OCI-M2 (cell line): ENCODE data around the gene VAPB.

Source experiments
- DNase-seq: peaks from one replicate; lab custom pipeline; 2025; ENCODE audit not compliant: unreplicated experiment; lab: John Stamatoyannopoulos, UW

Gene VAPB

GRCh38 chr20:58458342-58459057 lies 69.5 kb downstream of the VAPB start:
- DNase-seq = no peak

DNA sequence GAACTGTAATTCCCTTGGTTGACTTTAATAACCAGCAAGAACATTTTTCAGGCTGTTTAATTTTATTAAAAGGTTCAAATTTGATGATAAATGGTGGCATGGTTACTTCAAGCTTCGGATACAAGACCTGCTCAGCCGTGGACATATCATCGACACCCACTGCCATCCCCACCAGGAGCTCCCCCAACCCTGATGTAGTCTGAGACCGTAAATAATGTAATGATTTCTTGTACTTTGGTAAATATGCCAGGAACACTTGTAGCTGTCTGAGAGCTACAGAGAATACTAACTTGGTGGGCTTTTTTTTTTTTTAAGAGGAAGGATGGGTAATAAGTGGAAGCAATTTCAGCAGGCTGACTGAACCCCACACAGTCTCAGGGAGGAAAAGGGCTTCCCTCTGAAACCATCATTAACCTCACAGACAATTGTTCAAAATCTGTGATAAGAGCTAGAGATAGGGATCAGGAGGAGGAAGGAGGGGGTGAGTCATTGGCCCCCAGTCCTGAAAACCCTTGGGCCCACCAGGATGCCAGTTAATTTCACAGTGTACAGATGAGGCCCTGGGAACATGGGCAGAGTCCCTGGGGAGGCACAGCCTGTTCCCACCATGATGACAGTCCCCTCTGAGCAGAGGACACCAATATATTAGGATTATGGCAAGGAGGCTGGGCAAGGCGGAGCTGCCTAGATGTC lies 70.2 kb downstream of the VAPB start:
- DNase-seq = no peak

DNA sequence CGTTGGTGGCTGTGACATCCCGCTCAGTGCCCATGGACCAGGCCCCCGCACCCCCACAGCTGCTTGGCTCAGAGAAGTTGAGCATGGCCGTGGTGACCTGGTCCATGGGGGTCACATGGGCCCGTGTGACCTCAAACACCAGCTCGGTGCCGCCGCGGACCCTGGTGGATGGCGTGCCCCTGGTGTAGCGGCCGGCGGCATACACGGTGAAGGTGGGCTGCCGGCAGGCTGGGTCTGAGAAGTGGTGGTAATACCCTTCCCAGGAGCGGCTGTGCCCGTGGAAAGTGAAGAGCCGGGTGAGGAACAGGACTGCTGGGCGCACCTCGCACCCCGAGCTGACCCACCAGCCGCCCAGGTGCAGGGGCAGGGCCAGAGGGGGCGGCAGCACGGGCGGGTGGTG lies 72.1 kb downstream of the VAPB start:
- no peak for DNase-seq

GRCh38 chr20:58461899-58462298 lies 72.9 kb downstream of the VAPB start:
- no peak for DNase-seq

DNA sequence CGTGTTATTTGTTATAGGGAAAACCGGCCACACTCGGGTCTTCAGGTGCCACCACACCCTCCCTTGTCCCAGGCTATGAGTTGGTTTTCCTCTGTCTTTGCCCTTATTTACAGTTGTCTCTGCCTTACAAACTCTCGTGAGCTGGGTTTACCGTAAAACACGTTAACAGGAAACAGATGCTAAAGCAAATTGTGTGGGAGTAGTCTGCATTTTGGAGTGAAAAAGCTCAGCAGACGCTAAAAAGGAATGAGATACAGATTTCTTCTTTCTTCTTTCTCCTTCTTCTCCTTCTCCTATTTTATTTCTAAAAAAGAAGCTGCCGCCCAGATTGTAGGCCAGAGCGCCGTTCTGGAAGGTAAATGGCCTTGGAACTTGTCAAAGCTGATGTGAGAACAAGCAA lies 74.2 kb downstream of the VAPB start:
- no peak for DNase-seq

DNA sequence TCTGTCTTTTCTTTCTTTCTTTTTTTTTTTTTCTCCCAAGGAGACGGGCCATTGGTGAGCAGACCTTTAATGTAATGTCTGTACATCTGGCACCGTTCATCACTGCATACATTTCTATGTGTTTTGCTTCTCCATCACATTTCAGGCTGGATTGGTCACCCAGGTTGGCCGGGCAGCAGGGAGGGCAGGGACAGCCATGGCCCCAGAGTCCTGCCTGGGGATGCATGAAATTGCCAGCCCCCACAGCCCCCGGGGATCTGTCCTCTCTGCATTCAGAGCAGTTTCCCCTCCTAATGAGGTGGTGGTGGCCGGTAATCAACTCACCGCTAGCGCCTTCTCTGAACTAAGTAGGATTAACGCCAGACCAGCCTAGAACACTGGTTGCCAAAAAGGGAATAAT lies 75.8 kb downstream of the VAPB start:
- DNase-seq = no peak

- DNase-seq = no peak
Measured at GRCh38 chr20:58466095-58466708, 77.2 kb downstream of the VAPB start.

- no peak for DNase-seq
Measured at GRCh38 chr20:58466729-58467571, 77.9 kb downstream of the VAPB start.

DNA sequence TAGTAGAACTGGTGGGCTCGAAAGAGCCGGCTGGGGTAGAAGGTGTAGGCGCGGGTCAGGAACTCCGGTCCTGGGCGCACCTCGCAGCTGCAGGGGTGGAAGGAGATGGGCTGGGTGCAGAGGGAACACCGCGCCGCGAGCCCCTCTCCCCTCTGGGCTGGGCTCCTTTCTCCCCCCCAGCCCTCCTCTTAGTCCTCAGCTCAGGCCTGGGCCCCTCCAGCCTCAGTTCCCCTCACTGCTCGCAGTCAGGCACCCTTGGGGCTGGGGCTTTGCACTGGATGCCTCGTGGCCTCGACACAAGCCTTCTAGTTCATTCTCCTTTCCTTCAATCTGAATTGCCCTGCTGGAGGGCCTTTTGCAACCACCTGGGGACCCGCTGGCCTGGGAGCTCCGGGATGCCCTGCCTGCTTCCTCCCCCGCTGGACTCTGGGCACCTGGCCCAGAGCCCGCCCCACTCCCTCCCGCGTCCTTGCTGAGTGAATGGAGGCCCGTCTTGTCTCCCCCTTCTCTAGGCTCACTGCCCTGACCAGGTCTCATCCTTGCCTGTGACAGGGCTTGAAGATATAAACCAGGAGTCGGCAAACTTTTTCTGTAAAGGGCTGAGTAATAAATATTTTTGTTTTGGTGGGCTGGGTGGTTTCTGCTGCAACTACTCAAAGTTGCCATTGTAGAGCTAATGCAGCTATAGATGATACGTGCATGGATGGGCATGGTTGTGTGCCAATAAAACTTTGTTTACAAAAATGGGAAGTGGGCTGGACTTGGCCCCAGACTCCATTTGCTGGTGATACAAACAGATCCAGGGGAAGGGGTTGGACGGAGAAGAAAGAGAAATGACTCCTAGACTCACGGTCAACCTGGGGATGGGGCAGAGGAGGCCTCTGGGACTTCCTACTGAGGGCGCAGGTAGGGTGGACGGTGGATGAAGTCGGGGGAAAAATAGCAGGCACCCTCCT lies 78.8 kb downstream of the VAPB start:
- DNase-seq = no peak

GRCh38 chr20:58469616-58470015 lies 80.6 kb downstream of the VAPB start:
- no peak for DNase-seq

GRCh38 chr20:58470336-58471192 lies 81.5 kb downstream of the VAPB start:
- no peak for DNase-seq

DNA sequence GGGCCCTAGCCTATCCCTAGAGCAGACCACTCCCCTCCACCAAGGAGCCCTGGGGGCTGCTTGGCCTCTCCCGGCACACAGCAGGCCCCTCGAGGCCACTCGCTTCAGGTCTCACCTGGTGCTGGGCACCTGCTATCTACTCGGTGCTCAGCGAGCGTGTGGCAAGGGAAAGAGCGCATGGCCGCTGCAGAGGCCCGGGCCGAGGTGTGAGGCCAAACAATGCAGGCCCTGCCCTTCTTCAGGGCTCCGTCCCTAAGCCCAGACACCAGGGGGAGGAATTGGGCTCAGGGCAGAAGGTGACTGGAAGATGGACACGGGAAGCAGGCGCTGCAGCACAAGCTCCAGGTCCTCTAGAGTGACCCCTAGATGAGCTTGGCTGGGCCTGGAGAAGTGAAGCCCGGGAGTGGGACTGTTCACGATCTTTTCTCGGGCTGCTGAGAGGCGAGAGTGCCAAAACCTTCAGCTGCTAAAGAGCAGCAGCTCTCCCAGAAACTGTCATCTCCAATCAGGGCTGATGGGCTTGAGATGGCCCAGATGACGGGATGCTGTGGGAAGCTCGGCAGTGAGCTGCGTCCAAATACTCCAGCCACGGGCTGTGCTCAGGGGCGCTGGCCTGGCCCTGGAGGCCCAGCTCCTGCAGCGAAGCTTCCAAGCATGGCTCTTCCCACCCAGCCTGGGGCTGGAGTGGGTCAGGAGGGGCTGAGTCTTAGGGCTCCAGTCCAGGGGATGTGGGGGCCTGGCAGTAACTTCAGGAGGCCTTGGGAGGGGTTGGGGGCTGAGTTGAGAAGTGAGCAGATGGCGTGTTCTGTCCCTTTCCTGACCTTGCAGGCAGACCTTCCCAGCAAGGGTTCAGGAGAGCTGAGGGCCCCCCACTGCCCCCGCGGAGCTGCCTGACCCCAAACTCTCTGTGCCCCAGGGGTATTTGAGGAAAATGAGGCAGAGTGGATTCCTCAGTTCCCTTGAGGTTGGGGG lies 82.5 kb downstream of the VAPB start:
- no peak for DNase-seq

GRCh38 chr20:58472273-58473018 lies 83.4 kb downstream of the VAPB start:
- DNase-seq = no peak

DNA sequence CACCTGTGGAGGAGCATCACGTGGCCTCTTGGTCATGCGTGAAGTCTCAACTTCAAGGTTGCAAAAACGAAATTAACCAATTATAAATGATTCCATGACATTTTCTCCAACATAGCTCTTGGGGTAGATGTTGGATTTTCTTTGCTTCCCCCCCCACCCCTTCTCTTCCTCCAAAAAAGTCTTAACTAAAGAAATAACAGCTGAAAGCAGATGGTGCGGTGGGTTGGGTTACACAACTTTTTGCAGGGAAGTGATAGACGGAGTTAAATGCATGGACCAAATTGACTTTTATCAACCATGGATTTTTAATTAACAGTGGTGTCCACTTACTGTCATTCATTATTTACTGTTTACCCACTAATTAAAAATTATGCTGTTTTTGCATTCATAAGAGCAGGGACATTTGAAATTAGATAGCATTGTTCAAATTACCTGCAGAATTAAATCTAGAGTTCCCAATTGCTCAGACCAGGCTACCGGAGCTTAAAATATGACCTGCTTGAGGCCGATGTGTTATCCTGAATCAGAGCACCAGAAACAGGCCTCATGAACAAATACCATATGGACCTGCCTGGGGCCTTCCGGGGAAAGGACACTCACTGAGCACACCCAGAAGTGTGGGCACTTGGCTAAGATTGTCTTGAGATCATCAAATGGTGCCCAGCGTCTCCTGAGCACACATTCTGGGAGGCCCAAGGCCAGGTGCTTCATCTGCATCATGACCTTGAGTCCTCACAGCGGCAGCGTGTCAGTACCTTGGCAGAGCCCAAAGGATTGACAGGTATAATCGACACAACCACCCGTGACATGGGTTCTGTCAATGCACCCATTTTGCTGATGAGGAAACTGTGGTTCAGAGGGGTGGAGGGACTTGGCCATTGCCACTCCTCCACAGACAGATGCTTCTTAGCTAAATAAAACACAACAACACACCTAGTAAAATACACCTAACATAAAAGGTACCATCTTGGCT lies 84.7 kb downstream of the VAPB start:
- no peak for DNase-seq

- no peak for DNase-seq
Measured at GRCh38 chr20:58475466-58475865, 86.4 kb downstream of the VAPB start.

GRCh38 chr20:58478141-58478805 lies 89.2 kb downstream of the VAPB start:
- DNase-seq = no peak
